ENCODE measurements around the gene CSF2.

DNA sequence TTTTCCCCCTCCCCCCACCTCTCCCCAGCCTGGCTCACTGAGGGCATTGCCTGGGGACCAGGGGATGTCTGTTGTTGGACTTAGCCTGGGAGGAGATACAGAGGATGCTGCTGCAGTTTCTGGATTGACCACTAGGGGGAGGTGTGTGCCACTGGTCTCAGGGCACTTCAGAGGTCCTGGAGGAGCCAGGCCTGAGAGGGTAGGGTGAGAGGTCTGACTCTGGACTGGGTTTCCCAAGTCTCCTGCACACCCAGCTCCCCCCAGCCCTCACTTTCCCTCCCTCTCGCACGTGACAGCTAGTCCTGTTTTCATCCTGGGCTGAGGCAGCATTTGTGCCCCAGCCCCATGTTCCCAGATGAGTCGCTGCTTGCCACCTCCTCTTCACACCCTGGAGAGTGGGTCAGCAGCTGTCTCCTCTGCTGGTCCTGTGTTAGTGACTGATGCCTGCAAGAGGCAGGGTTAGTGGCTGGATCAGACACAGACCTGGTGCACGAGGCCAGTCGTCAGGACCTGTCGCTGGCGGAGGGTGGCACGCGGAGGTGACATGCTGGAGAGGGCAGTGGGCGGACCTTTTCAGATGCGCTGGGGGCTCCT lies 8.8 kb upstream of the CSF2 start:
- TF ChIP-seq, protein P1, sequence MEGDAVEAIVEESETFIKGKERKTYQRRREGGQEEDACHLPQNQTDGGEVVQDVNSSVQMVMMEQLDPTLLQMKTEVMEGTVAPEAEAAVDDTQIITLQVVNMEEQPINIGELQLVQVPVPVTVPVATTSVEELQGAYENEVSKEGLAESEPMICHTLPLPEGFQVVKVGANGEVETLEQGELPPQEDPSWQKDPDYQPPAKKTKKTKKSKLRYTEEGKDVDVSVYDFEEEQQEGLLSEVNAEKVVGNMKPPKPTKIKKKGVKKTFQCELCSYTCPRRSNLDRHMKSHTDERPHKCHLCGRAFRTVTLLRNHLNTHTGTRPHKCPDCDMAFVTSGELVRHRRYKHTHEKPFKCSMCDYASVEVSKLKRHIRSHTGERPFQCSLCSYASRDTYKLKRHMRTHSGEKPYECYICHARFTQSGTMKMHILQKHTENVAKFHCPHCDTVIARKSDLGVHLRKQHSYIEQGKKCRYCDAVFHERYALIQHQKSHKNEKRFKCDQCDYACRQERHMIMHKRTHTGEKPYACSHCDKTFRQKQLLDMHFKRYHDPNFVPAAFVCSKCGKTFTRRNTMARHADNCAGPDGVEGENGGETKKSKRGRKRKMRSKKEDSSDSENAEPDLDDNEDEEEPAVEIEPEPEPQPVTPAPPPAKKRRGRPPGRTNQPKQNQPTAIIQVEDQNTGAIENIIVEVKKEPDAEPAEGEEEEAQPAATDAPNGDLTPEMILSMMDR (IDR thresholded peaks at IDR 0.05; ENCODE audit: low read depth, low read length, poor library complexity, severe bottlenecking) = peak; percentile 84
- TF ChIP-seq EZH2phosphoT487 (IDR thresholded peaks at IDR 0.05; ENCODE audit: borderline replicate concordance, low read length) = no peak

Measured in DOHH2 (cell line).